OCI-M2 (cell line): ENCODE results near the gene ADGRF3.
"Not testable (repeated sequence)": the region's sequence is repeated elsewhere in the genome, so short reads cannot be mapped to it uniquely, and the experiment has no call there.

Source experiments
- DNase-seq: peaks from one replicate; lab custom pipeline; 2025; ENCODE audit not compliant: unreplicated experiment; lab: John Stamatoyannopoulos, UW

Gene ADGRF3

GRCh38 chr2:26346454-26347053 is at the start of gene ADGRF3:
ADGRF3 (minus strand) TSS chr2:26346789; CDS start chr2:26346234, 555 bp downstream.
- no peak for DNase-seq

- DNase-seq, result no peak
These were observed 48.8 kb upstream of the ADGRF3 start for GRCh38 chr2:26395394-26395793.

GRCh38 chr2:26394694-26395093 is 48.1 kb upstream of the ADGRF3 start:
- DNase-seq, result no peak

GRCh38 chr2:26387189-26387588 is 40.6 kb upstream of the ADGRF3 start:
- no peak for DNase-seq

- DNase-seq, result no peak
These were observed 38.0 kb upstream of the ADGRF3 start for GRCh38 chr2:26384597-26384996.

GRCh38 chr2:26384183-26384582 is 37.6 kb upstream of the ADGRF3 start:
- DNase-seq, result no peak

- DNase-seq, result no peak
These were observed 36.0 kb upstream of the ADGRF3 start for GRCh38 chr2:26382564-26382963.

GRCh38 chr2:26380281-26380680 is 33.7 kb upstream of the ADGRF3 start:
- no peak for DNase-seq

- no peak for DNase-seq
These were observed 30.2 kb upstream of the ADGRF3 start for GRCh38 chr2:26376799-26377198.

GRCh38 chr2:26370909-26371308 is 24.3 kb upstream of the ADGRF3 start:
- not testable (repeated sequence) for DNase-seq

GRCh38 chr2:26369664-26370063 is 23.1 kb upstream of the ADGRF3 start:
- DNase-seq, result not testable (repeated sequence)

- DNase-seq, result no peak
These were observed 20.4 kb upstream of the ADGRF3 start for GRCh38 chr2:26366957-26367356.

- no peak for DNase-seq
These were observed 18.1 kb upstream of the ADGRF3 start for GRCh38 chr2:26364669-26365068.

GRCh38 chr2:26363958-26364357 is 17.4 kb upstream of the ADGRF3 start:
- no peak for DNase-seq

- no peak for DNase-seq
These were observed 16.7 kb upstream of the ADGRF3 start for GRCh38 chr2:26363323-26363722.

- no peak for DNase-seq
These were observed 13.4 kb upstream of the ADGRF3 start for GRCh38 chr2:26359886-26360473.

- no peak for DNase-seq
These were observed 10.2 kb upstream of the ADGRF3 start for GRCh38 chr2:26356771-26357170.

- DNase-seq, result no peak
These were observed 9.5 kb upstream of the ADGRF3 start for GRCh38 chr2:26356111-26356510.

GRCh38 chr2:26355038-26355995 is 8.7 kb upstream of the ADGRF3 start:
- peak; percentile 14 for DNase-seq

GRCh38 chr2:26354469-26354868 is 7.9 kb upstream of the ADGRF3 start:
- not testable (repeated sequence) for DNase-seq

- no peak for DNase-seq
These were observed 6.3 kb upstream of the ADGRF3 start for GRCh38 chr2:26352892-26353291.
